Lung (tissue), 16 donors: ENCODE measurements around the gene RPL27A. TPM values are rescaled to one million over a fixed set of nuclear protein-coding genes. Genes with fewer than 3 reads are reported as not detected.

Experiments
- ATAC-seq: fragments of 200-7000 bp; cut with Tn5 transposase; one replicate; pipeline ENCODE4 v1.9.1; 2020; ENCODE audit warnings: moderate number of reproducible peaks; ENCODE audit not compliant: insufficient read depth, low FRiP score
- DNase-seq, 3 donors: peaks; one replicate each; pipeline ENCODE4 v3.0.0-alpha.2; 2013 to 2017
- H3K27ac ChIP-seq, 2 donors: one replicate each; pipeline ENCODE4 v1.5.1; 2013; ENCODE audit warnings: mild to moderate bottlenecking in 2 of 2, moderate library complexity in 2 of 2, control low read depth in 1 of 2, inconsistent platforms in 1 of 2, low read depth in 1 of 2, low read length in 1 of 2
- H3K27me3 ChIP-seq, 3 donors: one replicate each; pipeline ENCODE4 v1.5.1; 2013; ENCODE audit warnings: low read length in 2 of 3; ENCODE audit not compliant: control insufficient read depth in 3 of 3, insufficient read depth in 3 of 3
- H3K36me3 ChIP-seq, 4 donors: one replicate each; pipeline ENCODE4 v1.5.1; 2013; ENCODE audit warnings: low read length in 4 of 4, mild to moderate bottlenecking in 1 of 4, moderate library complexity in 1 of 4; ENCODE audit not compliant: control insufficient read depth in 4 of 4, insufficient read depth in 4 of 4
- H3K4me1 ChIP-seq, 5 donors: one replicate each; pipeline ENCODE4 v1.5.1; 2013; ENCODE audit warnings: low read length in 5 of 5, mild to moderate bottlenecking in 2 of 5, moderate library complexity in 1 of 5; ENCODE audit not compliant: control insufficient read depth in 5 of 5, insufficient read depth in 5 of 5
- H3K4me3 ChIP-seq: one replicate; pipeline ENCODE4 v1.5.1; 2013; ENCODE audit warnings: mild to moderate bottlenecking, control low read depth, moderate library complexity
- H3K9ac ChIP-seq, 2 donors: one replicate each; pipeline ENCODE4 v1.5.1; 2013; ENCODE audit warnings: low read length in 2 of 2, control low read depth in 1 of 2; ENCODE audit not compliant: insufficient read depth in 1 of 2
- H3K9me3 ChIP-seq, 4 donors: one replicate each; pipeline ENCODE4 v1.5.1; 2013; ENCODE audit warnings: low read length in 3 of 4, mild to moderate bottlenecking in 1 of 4, moderate library complexity in 1 of 4; ENCODE audit not compliant: control insufficient read depth in 4 of 4, insufficient read depth in 3 of 4
- CTCF ChIP-seq: IDR thresholded peaks from 2 replicates; pipeline ENCODE4 v1.5.1; 2012; ENCODE audit warnings: mild to moderate bottlenecking; ENCODE audit errors: control extremely low read depth, extremely low read depth
- WGBS, 2 donors: extraction: QIAGEN DNeasy Blood & Tissue Kit; methylation state at CpG; one replicate each; pipeline ENCODE4 v1.1.7; 2013; 5-methylcytosine and 5-hydroxymethylcytosine counted together
- long read RNA-seq, 5 donors: transcript quantifications; one replicate each; lab custom pipeline, GENCODE V29; 2026
- polyA plus RNA-seq, 2 donors: library from polyadenylated mRNA; stranded (reverse); fragments of 200-250 nt; gene quantifications; one replicate each; pipeline ENCODE4 v1.2.1, GENCODE V29; 2013
- total RNA-seq, 2 donors: library from RNA; depleted of rRNA in 1 of 2; stranded (reverse); fragments of >200 nt in 1 of 2; gene quantifications; one replicate each; pipeline ENCODE4 v1.2.1, GENCODE V29; 2014 to 2021
- donor health status: control.
- donor health status: control.
- donor health status: Bipolar disorder and iron deficiency.
- donor health status: healthy.
- donor health status: DM: yes; HTN: yes; CAD: no.

The RPL27A gene
- 1,000 to 10,000 TPM in 1 of 2 donors, 100 to 1,000 TPM in 1; 673 to 1,085 TPM for total RNA-seq
- polyA plus RNA-seq = 1,000 to 10,000 TPM; 1,741 to 4,912 TPM
- long read RNA-seq, donor 1, full-length matches to known transcripts = 2,124 of 2,455 reads
- long read RNA-seq, donor 1, partial matches to known transcripts = 237 of 2,455 reads
- long read RNA-seq, donor 1, other reads (novel, unspliced or antisense) = 94 of 2,455 reads
- long read RNA-seq, donor 2, full-length matches to known transcripts = 1,191 of 1,312 reads
- long read RNA-seq, donor 2, partial matches to known transcripts = 81 of 1,312 reads
- long read RNA-seq, donor 2, other reads (novel, unspliced or antisense) = 40 of 1,312 reads
- long read RNA-seq, donor 3, full-length matches to known transcripts = 1,454 of 1,621 reads
- long read RNA-seq, donor 3, partial matches to known transcripts = 102 of 1,621 reads
- long read RNA-seq, donor 3, other reads (novel, unspliced or antisense) = 65 of 1,621 reads
- long read RNA-seq, donor 4, full-length matches to known transcripts = 1,316 of 1,482 reads
- long read RNA-seq, donor 4, partial matches to known transcripts = 133 of 1,482 reads
- long read RNA-seq, donor 4, other reads (novel, unspliced or antisense) = 33 of 1,482 reads
- long read RNA-seq, donor 5, full-length matches to known transcripts = 2,447 of 2,724 reads
- long read RNA-seq, donor 5, partial matches to known transcripts = 173 of 2,724 reads
- long read RNA-seq, donor 5, other reads (novel, unspliced or antisense) = 104 of 2,724 reads

- H3K9ac ChIP-seq = peak within 1 kb of the TSS; percentile 89 to 100
- H3K9me3 ChIP-seq = no peaks in the 10 kb centered on the region
- DNase-seq = peak; percentile 98
- ATAC-seq = peak; percentile 99
- H3K27ac ChIP-seq = peak within 1 kb of the TSS; percentile 94 to 96
- H3K4me1 ChIP-seq = peaks cover 2 to 22% (median 8%) of the 10 kb centered on the region in 5 donors
- peak within 1 kb of the TSS; percentile 98 for H3K4me3 ChIP-seq
- no peaks in the 10 kb centered on the region for H3K27me3 ChIP-seq
- peaks cover 16 to 31% (median 24%) of the 10 kb centered on the region in 4 donors for H3K36me3 ChIP-seq
- 0 to 1% methylated on average over 67 of the region's 67 CpGs for WGBS, 2 donors
- TF ChIP-seq CTCF = no peak
Observed at GRCh38 chr11:8682303-8683114, at the start of gene RPL27A, which contains the start of gene TRIM66. Gene RPL27A, plus strand, starts transcription at chr11:8682792. Its CDS starts 22 bp downstream, at chr11:8682814. Gene TRIM66, minus strand, starts transcription at chr11:8682665. Its CDS starts 10,391 bp downstream, at chr11:8672274.

DNA sequence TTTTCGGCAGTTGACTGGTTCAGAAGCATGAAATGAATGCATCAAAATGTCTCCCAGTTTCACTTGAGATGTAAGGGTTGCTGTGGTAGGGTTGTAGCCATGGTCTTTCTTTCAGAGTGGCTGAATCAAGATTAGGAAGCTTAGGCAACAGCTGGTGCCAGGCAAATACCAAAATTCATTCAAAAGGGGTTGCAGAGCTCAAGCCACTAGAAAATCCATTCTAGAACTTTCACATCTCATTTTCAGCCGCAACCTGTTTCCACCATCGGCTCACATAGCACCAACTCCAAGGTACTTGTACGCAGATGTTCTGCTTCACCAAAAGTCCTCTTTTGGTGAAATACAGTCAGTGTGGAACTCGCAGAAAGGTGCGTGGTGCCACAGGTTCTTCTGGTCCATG lies 48.1 kb upstream of the RPL27A start:
- Histone ChIP-seq H3K36me3 (peaks cover 3 to 24% (median 6%) of the 10 kb centered on the region in 4 donors), H3K27me3 (no peaks in the 10 kb centered on the region), H3K9ac (no peak overlapping the region), H3K9me3 (peaks cover 0 to 3% (median 1%) of the 10 kb centered on the region in 4 donors), H3K27ac (no peak overlapping the region), H3K4me1 (peaks cover 0 to 2% (median 0%) of the 10 kb centered on the region in 5 donors), H3K4me3 (no peak overlapping the region)
- ATAC-seq = no peak
- TF ChIP-seq CTCF = no peak
- no peak for DNase-seq
- 96 to 99% methylated on average over 6 of the region's 6 CpGs for WGBS, 2 donors

GRCh38 chr11:8636127-8636526 lies 46.5 kb upstream of the RPL27A start:
- WGBS, 2 donors = 95 to 99% methylated on average over 2 of the region's 2 CpGs
- ATAC-seq (no peak), DNase-seq (no peak)
- no peak overlapping the region for H3K27ac ChIP-seq
- H3K36me3 ChIP-seq = peaks cover 3 to 35% (median 8%) of the 10 kb centered on the region in 4 donors
- no peaks in the 10 kb centered on the region for H3K27me3 ChIP-seq
- peaks cover 0 to 2% (median 0%) of the 10 kb centered on the region in 5 donors for H3K4me1 ChIP-seq
- no peak overlapping the region for H3K9ac ChIP-seq
- H3K4me3 ChIP-seq = no peak overlapping the region
- peaks cover 0 to 3% (median 1%) of the 10 kb centered on the region in 4 donors for H3K9me3 ChIP-seq
- no peak for TF ChIP-seq CTCF
